Parathyroid adenoma (tissue), 2 donors: ENCODE results near the gene FBXW4.

ENCODE experiments used
- H2AFZ ChIP-seq: fragments of 300-600 bp; sonication (generic); one replicate; pipeline ENCODE4 v1.7.0; 2017; ENCODE audit warnings: antibody characterized with exemption, mild to moderate bottlenecking
- H3K27ac ChIP-seq: fragments of 300-600 bp; sonication (generic); one replicate; pipeline ENCODE4 v1.7.0; 2017
- H3K27me3 ChIP-seq: fragments of 300-600 bp; sonication (generic); one replicate; pipeline ENCODE4 v1.7.0; 2017; ENCODE audit warnings: low read length; ENCODE audit not compliant: control insufficient read depth, insufficient read depth
- H3K36me3 ChIP-seq: fragments of 300-600 bp; sonication (generic); one replicate; pipeline ENCODE4 v1.7.0; 2017; ENCODE audit warnings: low read length; ENCODE audit not compliant: control insufficient read depth, insufficient read depth
- H3K4me1 ChIP-seq: fragments of 300-600 bp; sonication (generic); one replicate; pipeline ENCODE4 v1.7.0; 2017; ENCODE audit warnings: control low read depth
- H3K4me2 ChIP-seq: fragments of 300-600 bp; sonication (generic); one replicate; pipeline ENCODE4 v1.7.0; 2017; ENCODE audit warnings: low read length
- H3K4me3 ChIP-seq: fragments of 300-600 bp; sonication (generic); one replicate; pipeline ENCODE4 v1.7.0; 2017; ENCODE audit warnings: low read depth, low read length
- H3K79me2 ChIP-seq: fragments of 300-600 bp; sonication (generic); one replicate; pipeline ENCODE4 v1.7.0; 2017; ENCODE audit warnings: control low read depth
- H3K9ac ChIP-seq: fragments of 300-600 bp; sonication (generic); one replicate; pipeline ENCODE4 v1.7.0; 2017; ENCODE audit warnings: mild to moderate bottlenecking
- H3K9me3 ChIP-seq: fragments of 300-600 bp; sonication (generic); one replicate; pipeline ENCODE4 v1.7.0; 2017; ENCODE audit warnings: low read length; ENCODE audit not compliant: control insufficient read depth
- TF ChIP-seq, protein P1 (sequence below): fragments of 300-600 bp; sonication (generic); IDR thresholded peaks from one replicate; pipeline ENCODE4 v1.7.0; 2017; ENCODE audit warnings: antibody characterized with exemption, mild to moderate bottlenecking
- donor health status: primary hyperparathyroidism.

The FBXW4 gene

GRCh38 chr10:101564490-101564991, 130.4 kb downstream of the FBXW4 start:
- Histone ChIP-seq H3K36me3 (no peaks in the 10 kb centered on the region), H3K9ac (no peak overlapping the region), H3K79me2 (no peaks in the 10 kb centered on the region), H3K4me1 (no peaks in the 10 kb centered on the region), H3K27me3 (peaks cover 10% of the 10 kb centered on the region), H3K27ac (no peak overlapping the region), H3K9me3 (no peaks in the 10 kb centered on the region), H2AFZ (no peak overlapping the region), H3K4me3 (no peak overlapping the region), H3K4me2 (no peak overlapping the region)
- TF ChIP-seq, protein P1, sequence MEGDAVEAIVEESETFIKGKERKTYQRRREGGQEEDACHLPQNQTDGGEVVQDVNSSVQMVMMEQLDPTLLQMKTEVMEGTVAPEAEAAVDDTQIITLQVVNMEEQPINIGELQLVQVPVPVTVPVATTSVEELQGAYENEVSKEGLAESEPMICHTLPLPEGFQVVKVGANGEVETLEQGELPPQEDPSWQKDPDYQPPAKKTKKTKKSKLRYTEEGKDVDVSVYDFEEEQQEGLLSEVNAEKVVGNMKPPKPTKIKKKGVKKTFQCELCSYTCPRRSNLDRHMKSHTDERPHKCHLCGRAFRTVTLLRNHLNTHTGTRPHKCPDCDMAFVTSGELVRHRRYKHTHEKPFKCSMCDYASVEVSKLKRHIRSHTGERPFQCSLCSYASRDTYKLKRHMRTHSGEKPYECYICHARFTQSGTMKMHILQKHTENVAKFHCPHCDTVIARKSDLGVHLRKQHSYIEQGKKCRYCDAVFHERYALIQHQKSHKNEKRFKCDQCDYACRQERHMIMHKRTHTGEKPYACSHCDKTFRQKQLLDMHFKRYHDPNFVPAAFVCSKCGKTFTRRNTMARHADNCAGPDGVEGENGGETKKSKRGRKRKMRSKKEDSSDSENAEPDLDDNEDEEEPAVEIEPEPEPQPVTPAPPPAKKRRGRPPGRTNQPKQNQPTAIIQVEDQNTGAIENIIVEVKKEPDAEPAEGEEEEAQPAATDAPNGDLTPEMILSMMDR = no peak

GRCh38 chr10:101563497-101564040, 131.4 kb downstream of the FBXW4 start:
- Histone ChIP-seq H2AFZ (no peak overlapping the region), H3K9ac (no peak overlapping the region), H3K27me3 (peaks cover 7% of the 10 kb centered on the region), H3K79me2 (no peaks in the 10 kb centered on the region), H3K4me3 (no peak overlapping the region), H3K9me3 (no peaks in the 10 kb centered on the region), H3K36me3 (no peaks in the 10 kb centered on the region), H3K4me2 (no peak overlapping the region), H3K27ac (no peak overlapping the region), H3K4me1 (no peaks in the 10 kb centered on the region)
- TF ChIP-seq, protein P1 = no peak

DNA sequence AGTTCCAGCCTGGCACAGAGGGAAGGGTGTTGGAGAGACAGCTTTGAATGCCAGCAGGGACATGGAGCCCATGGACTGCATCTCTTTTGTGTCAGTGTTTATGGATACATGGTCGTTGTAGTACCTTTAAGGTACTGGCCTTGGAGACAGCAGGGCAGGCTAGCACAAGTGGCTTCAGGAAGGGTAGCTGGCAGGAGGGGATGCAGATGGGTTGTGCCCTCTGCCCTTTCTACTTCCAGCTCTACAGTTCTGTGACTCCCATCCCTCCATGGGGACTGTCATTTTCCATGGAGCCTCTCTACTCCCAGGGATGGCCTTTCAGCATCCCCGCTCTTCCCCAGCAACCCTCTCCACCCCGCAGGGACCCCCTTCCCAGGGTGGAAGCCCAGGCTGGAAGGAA, 132.0 kb downstream of the FBXW4 start:
- Histone ChIP-seq H3K4me1 (no peaks in the 10 kb centered on the region), H3K27ac (no peak overlapping the region), H3K4me3 (no peak overlapping the region), H3K9ac (no peak overlapping the region), H3K9me3 (no peaks in the 10 kb centered on the region), H3K27me3 (peaks cover 7% of the 10 kb centered on the region), H3K36me3 (no peaks in the 10 kb centered on the region), H3K79me2 (no peaks in the 10 kb centered on the region), H3K4me2 (no peak overlapping the region), H2AFZ (no peak overlapping the region)
- TF ChIP-seq, protein P1 = no peak

DNA sequence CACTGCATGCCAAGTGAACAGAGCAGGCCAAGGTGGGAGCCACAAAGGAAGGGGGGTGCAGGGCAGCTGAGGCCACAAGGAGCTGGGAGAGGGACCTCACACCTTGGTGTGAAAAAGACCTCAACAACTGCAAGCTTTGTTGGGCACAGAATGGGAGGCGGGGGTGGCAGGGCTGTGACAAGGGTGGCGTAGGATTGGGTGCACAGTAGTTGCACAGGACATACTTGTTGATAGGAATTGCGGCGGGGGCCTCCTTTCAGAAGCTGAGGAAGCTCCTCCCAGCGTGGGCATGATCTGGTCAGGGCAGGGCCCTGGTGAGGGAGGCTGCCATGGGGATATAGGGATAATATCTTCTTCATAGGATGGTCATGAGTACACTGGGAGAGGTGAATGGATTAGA, 132.7 kb downstream of the FBXW4 start:
- Histone ChIP-seq H3K36me3 (no peaks in the 10 kb centered on the region), H3K4me1 (no peaks in the 10 kb centered on the region), H3K79me2 (no peaks in the 10 kb centered on the region), H2AFZ (no peak overlapping the region), H3K9me3 (no peaks in the 10 kb centered on the region), H3K27me3 (peaks cover 7% of the 10 kb centered on the region), H3K4me2 (no peak overlapping the region), H3K9ac (no peak overlapping the region), H3K4me3 (no peak overlapping the region), H3K27ac (no peak overlapping the region)
- TF ChIP-seq, protein P1 = no peak
